Endometrium (tissue), 2 donors: ENCODE results near the gene CDC42EP5.

Experiments used
- FAIRE-seq: peaks from 2 replicates; lab custom pipeline; 2012; peaks lifted over from hg19 to GRCh38; lab: Jason Lieb, UNC
- donor health status: control.
- donor health status: control.

CDC42EP5 gene

DNA sequence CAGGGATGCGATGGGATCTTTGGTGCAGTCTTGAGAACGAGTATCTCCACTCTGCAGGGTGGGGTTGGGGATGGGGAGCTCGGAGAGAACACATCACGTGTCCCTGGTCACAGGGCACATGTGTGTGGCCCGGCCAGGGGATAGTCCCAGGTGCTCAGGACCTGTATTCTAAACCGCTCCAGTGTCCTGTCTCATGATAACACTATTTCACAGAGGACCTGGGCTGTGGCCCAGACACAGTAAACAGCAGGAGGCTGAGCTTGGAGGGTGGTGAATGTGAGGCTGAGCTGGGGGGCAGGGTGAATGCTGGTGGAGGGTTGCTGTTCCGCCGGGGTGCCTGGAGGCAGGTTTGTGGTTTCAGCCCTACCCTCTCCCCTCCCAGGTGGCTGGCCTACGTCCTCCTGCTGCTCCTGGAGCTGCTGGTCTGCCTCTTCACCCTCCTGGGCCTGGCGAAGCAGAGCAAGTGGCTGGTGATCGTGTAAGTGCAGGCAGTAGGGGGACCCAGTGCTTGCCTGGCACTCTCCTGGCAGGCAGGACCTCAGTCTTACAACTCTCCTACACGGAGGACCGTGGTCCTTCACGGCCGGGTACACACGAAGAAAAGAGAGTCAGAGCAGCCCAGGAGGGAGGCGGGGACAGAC lies 46.7 kb downstream of the CDC42EP5 start:
- FAIRE-seq, result no peak

DNA sequence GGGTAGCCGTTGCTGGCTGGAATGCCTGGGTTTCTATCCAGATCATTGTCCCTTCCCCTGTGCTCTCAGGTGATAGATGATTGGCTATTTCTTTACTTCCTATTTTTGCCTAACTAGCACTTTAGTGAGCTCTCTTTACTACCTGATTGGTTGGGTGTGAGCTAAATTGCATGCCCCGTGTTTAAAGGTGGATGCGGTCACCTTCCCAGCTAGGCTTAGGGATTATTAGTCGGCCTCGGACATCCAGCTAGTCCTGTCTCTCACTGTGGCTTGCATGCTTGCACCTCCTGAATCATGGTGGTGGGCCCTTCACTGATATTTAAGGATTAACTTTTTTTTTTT lies 47.7 kb downstream of the CDC42EP5 start:
- no peak for FAIRE-seq

DNA sequence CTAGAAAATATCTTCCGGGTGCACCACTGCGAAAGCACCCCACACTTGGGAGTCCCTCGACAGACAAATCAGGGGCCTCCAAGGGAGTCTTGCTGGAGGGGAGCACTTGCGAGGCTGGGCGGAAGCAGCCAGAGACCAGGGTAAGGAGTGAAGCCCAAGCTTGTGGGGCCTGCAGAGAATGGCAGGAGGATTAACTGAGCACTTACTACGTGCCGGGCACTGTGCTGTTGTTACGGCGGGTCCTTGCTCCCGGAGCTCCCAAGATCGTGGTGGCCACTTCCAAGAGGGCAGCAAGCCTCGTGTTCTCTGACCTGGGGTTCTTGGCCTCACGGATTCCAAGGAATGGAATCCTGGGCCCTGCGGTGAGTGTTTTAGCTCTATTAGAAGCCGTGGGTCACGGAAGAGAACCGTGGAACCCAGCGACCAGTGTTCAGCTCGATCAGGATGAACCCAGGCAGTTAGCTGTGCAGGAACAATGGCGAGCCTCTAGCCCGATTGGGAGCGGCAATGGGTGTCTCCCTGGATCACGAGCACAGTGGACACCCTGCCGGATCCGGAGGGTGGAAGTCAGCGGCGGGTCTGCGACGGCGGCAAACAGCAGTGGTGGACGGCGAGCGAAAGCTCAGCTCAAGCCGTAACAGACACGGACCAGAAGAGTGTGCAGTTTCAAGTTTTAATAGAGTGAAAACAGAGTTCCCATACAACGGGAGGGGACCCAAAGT lies 48.3 kb downstream of the CDC42EP5 start:
- no peak for FAIRE-seq

DNA sequence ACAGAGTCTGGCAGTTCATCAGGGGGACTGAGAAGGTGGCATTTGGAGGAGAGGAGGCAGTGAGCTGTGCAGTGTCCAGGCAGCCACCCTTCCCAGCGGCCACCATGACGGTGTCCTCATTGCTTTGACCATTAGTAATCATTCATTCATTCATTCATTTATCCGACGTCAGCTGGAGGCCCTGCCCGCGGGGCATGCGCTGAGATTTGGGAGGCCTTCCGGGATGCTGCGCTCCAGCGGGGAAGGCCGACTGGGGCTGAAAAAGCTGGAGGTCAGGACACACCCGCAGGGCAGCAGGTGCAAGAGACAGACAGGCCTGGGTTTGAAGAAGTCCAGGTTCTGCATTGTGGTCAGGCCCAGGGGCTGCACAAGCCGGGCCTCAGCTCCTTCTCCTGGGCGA lies 48.9 kb downstream of the CDC42EP5 start:
- no peak for FAIRE-seq

DNA sequence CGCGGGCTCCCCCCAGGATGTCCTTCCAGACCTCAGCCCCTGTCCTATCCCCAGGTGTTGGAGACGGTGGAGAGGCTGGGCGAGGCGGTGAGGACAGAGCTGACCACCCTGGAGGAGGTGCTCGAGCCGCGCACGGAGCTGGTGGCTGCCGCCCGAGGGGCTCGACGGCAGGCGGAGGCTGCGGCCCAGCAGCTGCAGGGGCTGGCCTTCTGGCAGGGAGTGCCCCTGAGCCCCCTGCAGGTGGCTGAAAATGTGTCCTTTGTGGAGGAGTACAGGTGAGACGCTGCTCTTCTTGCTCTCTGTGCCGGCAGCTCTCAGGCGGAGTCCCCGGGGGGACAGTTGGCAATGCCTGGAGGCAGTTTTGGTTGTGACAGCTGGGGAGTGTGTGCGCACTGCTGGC lies 51.0 kb downstream of the CDC42EP5 start:
- no peak for FAIRE-seq

DNA sequence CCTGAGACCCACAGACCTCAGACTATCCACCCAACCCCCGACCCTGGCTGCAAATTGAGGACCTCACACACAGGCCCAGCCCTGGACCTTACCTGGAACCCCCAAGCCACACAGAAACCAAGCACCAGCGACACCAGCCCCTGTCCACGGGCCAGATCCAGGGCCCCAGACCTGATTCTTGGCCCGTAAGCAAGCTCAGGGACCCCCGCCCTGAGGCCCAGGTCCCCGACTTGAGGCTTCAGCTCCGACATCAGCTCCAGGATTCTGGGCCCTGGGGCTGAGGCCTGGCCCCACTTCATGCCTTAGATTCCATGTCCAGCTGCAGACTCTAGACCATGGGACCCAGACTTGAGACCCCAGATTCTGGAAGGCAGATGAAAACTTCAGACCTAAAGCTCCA lies 51.6 kb downstream of the CDC42EP5 start:
- no peak for FAIRE-seq

DNA sequence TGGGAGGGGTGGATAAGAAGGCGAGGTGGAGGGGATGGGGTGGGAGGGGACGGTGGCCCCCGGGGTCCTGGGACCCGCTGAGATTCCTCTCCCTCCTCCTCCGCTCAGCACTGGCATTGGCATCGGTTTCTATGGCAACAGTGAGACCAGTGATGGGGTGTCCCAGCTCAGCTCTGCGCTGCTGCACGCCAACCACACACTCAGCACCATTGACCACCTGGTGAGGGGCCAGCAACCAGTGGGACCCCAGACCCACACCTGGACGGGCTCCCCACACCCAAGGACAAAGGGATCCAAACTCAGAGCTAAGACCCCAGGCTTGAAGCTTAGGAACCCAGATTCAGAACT lies 52.0 kb downstream of the CDC42EP5 start:
- FAIRE-seq, result no peak

DNA sequence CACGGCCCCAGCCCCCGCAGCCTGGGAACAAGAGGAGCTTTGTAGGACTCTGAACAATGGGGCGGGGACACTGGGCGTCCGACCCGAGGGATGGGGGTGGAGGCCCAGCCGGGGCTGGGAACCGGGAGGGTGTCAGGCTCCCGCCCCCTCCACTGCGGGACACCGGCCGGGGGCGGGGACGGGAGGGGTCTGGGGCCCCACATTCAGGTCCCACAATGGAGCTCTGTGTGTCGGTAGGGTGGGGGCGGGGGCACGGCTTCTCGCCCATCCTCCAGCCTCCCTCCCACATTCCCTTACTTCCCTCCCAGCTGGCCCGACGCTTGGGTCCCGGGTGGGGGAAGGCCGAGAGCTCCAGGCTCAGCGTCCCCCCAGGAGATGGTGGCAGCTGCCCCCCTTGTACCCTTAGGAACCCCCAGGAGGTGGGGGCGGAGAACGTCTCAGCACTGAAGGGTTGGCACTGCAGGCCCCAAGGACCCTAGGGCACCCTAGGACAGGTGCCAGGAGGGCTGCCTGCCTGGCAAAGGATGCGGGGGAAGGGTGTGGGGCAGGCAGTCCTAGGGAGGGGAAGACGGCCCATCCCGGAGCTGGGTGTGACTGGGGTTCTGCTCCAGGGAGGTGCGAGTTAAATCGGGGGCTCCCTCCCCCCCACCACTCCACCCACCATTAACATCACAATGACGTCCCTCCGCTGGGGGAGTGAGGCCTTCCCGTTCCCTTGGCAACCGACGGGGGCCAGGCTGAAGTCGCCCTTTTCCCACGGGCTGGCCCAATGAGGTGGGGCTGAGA lies 52.5 kb downstream of the CDC42EP5 start:
- no peak for FAIRE-seq

DNA sequence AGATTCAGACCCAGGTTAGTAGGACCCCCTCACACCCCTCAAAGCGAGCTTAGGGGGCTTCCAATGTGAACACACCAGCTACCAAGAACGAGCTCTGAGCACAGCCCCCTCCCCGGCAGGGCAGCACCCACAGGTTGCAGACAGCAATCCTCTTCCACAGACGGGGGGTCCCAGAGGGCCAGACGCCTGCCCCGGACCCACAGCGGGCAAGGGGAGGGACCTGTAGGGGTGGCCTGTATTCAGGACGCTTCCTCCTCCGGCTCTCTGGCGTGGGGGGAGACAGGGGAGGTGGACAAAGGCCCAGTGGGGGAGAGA lies 53.1 kb downstream of the CDC42EP5 start:
- FAIRE-seq, result no peak

DNA sequence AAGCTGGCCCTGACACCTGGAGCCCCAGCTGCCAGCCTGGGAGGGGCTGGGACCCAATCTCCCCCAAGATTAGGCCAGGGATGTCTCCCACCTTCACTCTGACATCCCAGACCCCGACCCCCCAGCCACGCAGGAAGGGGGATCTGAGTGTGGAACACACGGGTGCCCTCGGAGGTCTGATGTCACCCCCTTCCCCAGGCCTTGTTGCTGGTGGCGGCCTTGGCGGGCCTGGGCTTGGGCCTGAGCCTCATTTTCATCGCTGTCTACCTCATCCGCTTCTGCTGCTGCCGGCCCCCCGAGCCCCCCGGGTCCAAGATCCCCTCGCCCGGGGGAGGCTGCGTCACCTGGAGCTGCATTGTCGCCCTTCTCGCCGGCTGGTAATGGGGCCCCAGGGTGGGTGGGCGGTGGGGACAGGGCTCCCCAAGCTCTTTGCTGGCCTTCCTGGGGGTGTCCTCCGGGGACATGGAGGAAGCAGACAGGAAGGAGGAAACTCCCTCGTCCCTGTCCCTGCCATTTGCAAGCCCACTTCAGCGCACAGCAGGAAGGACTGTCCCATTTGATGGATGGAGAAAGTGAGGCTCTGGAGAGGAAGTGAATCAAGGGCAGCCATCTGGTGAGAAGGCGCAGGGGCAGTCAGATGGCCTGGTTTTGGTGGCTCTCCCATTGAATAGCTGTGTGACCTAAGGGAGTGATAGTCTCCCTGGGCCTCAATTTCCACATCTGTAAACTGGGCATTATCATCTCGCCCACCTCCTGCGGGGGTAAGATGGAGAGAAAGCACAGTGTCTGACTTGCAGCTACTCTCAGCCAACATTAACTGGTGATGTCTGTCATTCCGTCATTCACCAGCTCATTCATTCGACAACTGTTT lies 53.9 kb downstream of the CDC42EP5 start:
- FAIRE-seq, result no peak

DNA sequence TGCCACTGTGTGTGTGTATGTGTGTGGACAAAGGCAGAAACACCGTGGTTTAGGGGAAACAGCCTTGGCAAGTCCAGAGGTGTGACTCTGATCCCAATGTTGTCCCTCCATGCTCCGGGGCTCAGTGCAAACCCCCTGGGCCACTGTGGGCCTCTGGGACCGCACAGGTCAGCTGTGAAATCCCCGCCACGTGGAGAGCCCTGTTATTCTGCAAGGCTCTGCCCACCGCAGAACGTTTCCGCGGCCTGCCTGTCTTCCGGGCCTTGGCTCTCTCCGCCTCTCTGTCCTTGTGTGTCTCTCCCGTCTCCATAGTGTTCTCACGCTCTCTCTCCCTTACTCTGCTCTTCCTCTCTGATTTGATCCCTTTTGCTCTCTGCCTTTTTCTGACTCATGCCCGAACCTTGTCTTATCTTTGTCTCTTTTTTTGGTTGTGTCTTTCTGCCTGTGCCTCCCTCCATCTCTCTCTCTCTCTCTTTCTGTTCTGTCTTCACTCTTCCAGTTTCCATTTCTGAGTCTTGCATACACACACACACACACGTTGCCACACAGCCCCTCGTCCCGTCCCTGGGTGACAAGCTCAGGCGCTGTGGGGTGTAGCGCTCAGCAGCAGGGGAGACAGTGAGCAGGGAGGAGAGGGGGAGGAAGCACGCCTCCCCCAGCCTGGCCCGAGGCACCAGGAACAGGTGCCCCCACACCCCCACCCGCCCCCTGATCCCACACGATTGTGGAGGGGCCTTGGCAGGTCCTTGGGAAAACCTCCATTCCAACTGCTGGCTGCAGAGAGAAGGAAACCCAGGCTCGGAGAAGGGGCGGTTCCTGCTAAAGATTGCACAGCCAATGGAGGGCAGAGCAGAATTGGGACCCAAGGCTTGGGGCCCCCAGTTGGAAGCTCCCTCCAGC lies 54.8 kb downstream of the CDC42EP5 start:
- FAIRE-seq, result no peak

DNA sequence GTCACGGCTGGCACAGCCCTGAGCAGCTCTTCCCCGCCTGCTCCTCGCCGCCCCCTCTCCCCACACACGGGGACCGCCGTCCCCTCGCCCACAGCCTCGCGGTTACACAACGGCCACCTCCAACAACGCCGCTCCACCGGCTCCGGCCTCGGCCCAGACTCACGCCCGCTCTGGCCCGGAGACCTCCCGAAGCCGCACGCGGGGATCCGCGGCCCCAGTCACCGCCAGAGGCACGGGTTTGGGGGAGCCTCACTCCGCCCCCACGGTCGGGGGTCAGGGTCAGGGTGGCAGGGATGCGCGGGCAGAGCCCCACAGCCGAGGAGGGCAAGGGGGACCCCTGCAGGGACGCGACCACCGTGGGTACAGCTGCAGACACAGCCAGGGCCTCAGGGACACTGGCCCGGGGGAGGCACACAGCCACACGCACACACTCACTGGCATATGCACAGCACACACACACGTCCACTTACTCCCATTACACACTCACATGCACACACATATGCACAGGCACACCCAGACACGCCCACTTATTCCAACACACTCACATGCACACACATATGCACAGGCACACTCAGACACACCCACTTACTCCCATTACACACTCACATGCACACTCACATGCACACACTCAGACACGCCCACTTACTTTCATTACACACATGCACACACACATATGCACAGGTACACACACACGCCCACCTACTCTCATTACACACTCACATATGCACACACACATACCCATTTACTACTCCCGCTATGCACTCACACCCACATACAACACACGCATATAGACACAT lies 56.2 kb downstream of the CDC42EP5 start:
- FAIRE-seq, result no peak

DNA sequence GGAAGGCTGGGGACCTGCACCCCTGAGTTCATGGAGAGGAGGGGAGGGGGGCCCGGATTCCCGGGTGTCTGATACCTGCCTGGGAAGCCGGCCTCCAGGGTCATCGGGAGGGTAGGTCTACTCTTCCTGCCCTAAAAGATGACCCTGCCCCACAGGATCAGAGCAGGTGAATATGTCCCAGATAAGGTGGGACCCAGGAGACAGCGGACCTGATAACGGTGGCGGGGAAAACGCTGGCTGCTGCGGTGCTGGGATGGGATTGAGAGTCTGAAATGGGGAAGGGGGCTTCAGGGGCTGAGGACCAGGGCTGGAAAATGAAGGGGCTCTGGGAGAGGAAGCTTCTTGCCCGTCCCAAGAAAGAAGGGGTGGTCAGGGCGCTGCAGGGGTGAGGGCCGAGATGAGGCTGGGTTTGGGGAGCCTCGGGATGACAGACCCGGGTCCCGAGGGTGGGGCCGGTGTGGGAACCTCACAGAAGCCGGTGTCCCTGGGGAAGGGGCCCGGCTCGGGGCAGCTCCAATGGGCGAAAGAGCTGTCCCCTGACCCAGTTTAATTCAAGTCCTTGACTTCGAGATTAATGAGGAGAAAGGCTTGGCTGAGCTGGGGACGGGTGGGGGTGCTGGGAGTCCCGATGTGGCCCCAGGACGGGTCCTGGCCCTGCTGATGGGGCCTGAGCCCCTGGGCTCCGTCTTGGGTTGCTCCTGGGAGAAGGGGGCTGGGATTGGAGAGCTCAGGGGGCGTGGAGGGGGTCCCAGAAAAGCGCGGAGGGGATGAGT lies 57.0 kb downstream of the CDC42EP5 start:
- no peak for FAIRE-seq

DNA sequence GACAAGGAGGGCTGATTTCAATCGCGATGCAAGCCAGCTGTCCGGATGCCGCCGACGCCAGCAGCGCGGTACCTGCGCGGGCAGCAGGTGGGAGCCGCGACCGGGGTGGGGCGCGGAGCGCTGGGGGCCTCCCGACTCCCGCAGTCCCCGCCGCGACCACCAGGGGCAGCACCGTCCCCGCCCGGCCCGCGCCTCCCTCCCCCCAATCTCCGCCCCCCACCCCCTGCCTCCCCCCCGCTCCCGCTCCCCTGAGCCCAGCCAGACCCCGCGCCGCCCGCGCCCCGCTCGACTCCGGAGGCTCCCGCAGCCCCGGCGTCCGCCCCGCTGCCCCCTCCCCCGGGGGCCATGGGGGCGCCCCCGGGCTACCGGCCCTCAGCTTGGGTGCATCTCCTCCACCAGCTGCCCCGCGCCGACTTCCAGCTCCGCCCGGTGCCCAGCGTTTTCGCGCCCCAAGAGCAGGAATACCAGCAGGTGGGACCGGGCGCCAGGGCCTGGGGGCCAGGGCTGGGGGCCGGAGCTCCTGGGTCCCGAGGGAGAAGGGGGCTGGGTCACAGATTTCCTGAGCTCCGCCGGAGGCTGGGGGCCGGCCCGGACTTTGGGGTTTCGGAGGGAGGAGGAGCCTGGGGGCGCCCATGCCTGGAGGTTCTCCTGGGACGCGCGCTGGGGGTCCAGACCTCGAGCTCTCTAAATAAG lies 57.7 kb downstream of the CDC42EP5 start, which contains the start of gene TTYH1:
TSS of gene TTYH1 (plus strand) at position 257 of the 693 bp plus-strand sequence. CDS start at position 346, 89 bp downstream.
- FAIRE-seq, result no peak
